ENCODE measurements around the gene MGME1. TPM values are rescaled to one million over a fixed set of nuclear protein-coding genes. Genes with fewer than 3 reads are reported as not detected.

MGME1 gene
- total RNA-seq, 1 experiment from 2014 or later: 42.8 TPM

DNA sequence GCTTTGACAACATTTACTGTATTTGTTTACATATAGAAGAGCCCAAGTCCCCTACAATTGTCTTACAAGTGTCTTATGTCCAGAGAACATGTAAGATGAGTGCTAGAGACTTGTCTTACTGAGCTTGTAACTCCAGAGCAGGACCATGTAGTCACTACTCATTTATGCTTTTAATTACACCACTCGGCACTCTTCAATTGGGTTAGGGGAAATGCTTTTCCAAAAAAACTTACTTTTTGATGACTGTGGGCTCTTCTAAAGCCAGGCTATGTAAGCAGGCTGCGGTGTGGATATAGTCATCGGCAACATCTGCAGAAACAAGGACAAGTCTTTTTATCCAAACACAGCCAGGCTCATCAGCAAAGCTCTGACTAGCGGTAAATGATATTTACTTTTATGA is 18.9 kb upstream of the MGME1 start:
- Histone ChIP-seq H3K4me1 (replicated peaks; ENCODE audit: insufficient read depth) (no peaks in the 10 kb centered on the region), H3K9me2 (ENCODE audit: insufficient read depth) (no peaks in the 10 kb centered on the region), H3K27me3 (ENCODE audit: insufficient read depth, low read depth) (no peaks in the 10 kb centered on the region), H4K20me1 (ENCODE audit: insufficient read depth) (peaks cover 64% of the 10 kb centered on the region), H3K79me2 (ENCODE audit: low read depth) (peaks cover 27% of the 10 kb centered on the region), H2AFZ (no peak overlapping the region), H3K36me3 (ENCODE audit: low read depth) (peaks cover 89% of the 10 kb centered on the region), H3K4me2 (no peak overlapping the region), H3K4me3 (no peak overlapping the region), H3F3A (ENCODE audit: insufficient read depth, low read depth) (peaks cover 49% of the 10 kb centered on the region), H3K27ac (no peak overlapping the region), H3K9me3 (ENCODE audit: insufficient read depth, low read depth) (no peaks in the 10 kb centered on the region)
- CTCF ChIA-PET: no interaction called here
- intact Hi-C loops (cut with micrococcal nuclease; ENCODE audit: unreplicated experiment): no loop called here
- no peak for TF ChIP-seq EZH2 (IDR thresholded peaks at IDR 0.05; ENCODE audit: low read depth)
- TF ChIP-seq, protein P1, sequence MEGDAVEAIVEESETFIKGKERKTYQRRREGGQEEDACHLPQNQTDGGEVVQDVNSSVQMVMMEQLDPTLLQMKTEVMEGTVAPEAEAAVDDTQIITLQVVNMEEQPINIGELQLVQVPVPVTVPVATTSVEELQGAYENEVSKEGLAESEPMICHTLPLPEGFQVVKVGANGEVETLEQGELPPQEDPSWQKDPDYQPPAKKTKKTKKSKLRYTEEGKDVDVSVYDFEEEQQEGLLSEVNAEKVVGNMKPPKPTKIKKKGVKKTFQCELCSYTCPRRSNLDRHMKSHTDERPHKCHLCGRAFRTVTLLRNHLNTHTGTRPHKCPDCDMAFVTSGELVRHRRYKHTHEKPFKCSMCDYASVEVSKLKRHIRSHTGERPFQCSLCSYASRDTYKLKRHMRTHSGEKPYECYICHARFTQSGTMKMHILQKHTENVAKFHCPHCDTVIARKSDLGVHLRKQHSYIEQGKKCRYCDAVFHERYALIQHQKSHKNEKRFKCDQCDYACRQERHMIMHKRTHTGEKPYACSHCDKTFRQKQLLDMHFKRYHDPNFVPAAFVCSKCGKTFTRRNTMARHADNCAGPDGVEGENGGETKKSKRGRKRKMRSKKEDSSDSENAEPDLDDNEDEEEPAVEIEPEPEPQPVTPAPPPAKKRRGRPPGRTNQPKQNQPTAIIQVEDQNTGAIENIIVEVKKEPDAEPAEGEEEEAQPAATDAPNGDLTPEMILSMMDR (conservative IDR thresholded peaks at IDR 0.05): no peak
- POLR2A ChIA-PET (ENCODE audit: unreplicated experiment): no interaction called here
- no peak for DNase-seq
- BruUV-seq (replicated peaks): no TSS peak

DNA sequence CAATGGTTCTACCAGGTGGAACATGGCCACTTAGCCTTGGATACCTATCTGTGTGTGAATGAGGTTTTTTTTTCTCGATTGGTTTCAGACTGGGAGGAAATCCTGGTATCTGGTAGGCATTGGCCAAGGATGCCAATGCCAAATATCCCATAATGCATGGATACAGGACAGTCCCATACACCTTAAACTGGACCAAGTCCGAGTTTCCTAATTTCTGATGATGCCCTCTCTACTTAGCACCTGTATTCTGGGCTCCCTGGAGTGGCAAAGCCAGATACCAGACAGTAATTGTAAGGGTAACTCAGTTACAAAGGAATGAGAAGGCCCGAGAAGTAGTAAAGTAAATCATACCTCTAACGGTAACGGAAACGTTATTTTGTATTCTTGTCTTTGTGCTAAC is 18.1 kb upstream of the MGME1 start:
- no peak for DNase-seq
- CTCF ChIA-PET: no interaction called here
- H4K20me1 ChIP-seq (ENCODE audit: insufficient read depth): peaks cover 70% of the 10 kb centered on the region

DNA sequence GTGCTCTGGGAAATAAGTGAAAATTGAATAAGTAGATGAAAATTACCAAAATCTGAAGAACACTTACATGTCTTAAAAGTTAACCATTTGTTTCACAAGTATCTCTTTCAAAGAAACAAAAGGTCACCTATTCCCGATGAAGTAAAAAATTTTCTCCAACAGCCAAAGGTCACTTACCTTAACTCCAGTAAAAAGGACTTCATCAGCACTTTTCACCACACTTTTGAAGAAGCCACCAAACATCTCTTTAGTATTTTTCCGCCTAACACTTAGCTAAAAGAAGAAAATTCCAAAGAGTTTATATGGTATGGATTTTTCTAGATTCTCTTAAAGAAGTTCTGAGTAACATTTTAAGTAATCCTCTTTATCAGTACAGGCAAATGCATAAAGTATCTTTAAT is 17.5 kb upstream of the MGME1 start:
- Histone ChIP-seq H3K4me3 (no peak overlapping the region), H3K79me2 (ENCODE audit: low read depth) (peaks cover 41% of the 10 kb centered on the region), H3K9me3 (ENCODE audit: insufficient read depth, low read depth) (no peaks in the 10 kb centered on the region), H3K9me2 (ENCODE audit: insufficient read depth) (no peaks in the 10 kb centered on the region), H2AFZ (no peak overlapping the region), H3K4me1 (replicated peaks; ENCODE audit: insufficient read depth) (no peaks in the 10 kb centered on the region), H3K27me3 (ENCODE audit: insufficient read depth, low read depth) (no peaks in the 10 kb centered on the region), H3F3A (ENCODE audit: insufficient read depth, low read depth) (peaks cover 34% of the 10 kb centered on the region), H4K20me1 (ENCODE audit: insufficient read depth) (peaks cover 68% of the 10 kb centered on the region), H3K27ac (no peak overlapping the region), H3K36me3 (ENCODE audit: low read depth) (peaks cover 95% of the 10 kb centered on the region), H3K4me2 (no peak overlapping the region)
- TF ChIP-seq, protein P1 (conservative IDR thresholded peaks at IDR 0.05): no peak
- TF ChIP-seq EZH2 (IDR thresholded peaks at IDR 0.05; ENCODE audit: low read depth): no peak
- intact Hi-C loops (cut with micrococcal nuclease; ENCODE audit: unreplicated experiment): no loop called here
- ChIA-PET CTCF (interaction anchor here (0.6 kb wide), 1 partner anchor 44 kb away, joined by 4 read pairs; no protein-coding TSS in a partner anchor), POLR2A (ENCODE audit: unreplicated experiment) (no interaction called here)
- no peak for DNase-seq
- BruUV-seq (replicated peaks): no TSS peak

More for the DNA sequence above, 18.1 kb upstream of the MGME1 start:
- H3K9me2 ChIP-seq (ENCODE audit: insufficient read depth): no peaks in the 10 kb centered on the region
- TF ChIP-seq, protein P1 (conservative IDR thresholded peaks at IDR 0.05): no peak
- no peak for TF ChIP-seq EZH2 (IDR thresholded peaks at IDR 0.05; ENCODE audit: low read depth)
- H3K4me3 ChIP-seq: no peak overlapping the region
- H3K9me3 ChIP-seq (ENCODE audit: insufficient read depth, low read depth): no peaks in the 10 kb centered on the region
- BruUV-seq (replicated peaks): no TSS peak
- H3F3A ChIP-seq (ENCODE audit: insufficient read depth, low read depth): peaks cover 41% of the 10 kb centered on the region
- H3K27ac ChIP-seq: no peak overlapping the region
- H3K79me2 ChIP-seq (ENCODE audit: low read depth): peaks cover 35% of the 10 kb centered on the region
- H3K4me1 ChIP-seq (replicated peaks; ENCODE audit: insufficient read depth): no peaks in the 10 kb centered on the region
- peaks cover 91% of the 10 kb centered on the region for H3K36me3 ChIP-seq (ENCODE audit: low read depth)
- no peaks in the 10 kb centered on the region for H3K27me3 ChIP-seq (ENCODE audit: insufficient read depth, low read depth)
- intact Hi-C loops (cut with micrococcal nuclease; ENCODE audit: unreplicated experiment): no loop called here
- H2AFZ ChIP-seq: no peak overlapping the region
- POLR2A ChIA-PET (ENCODE audit: unreplicated experiment): no interaction called here
- H3K4me2 ChIP-seq: no peak overlapping the region
